SU-DHL-6 (cell line): ENCODE results near the gene PKN3.

Experiments used
- H2AFZ ChIP-seq: fragments of 200-600 bp; sonication (generic); 2 replicates; pipeline ENCODE4 v1.6.1; 2014; ENCODE audit warnings: low read depth, mild to moderate bottlenecking, moderate library complexity, mixed read lengths, antibody characterized with exemption, low read length; ENCODE audit not compliant: severe bottlenecking
- H3F3A ChIP-seq: fragments of 200-600 bp; shearing (Covaris generic); 2 replicates; pipeline ENCODE4 v1.6.0; 2016; ENCODE audit warnings: antibody characterized with exemption, mild to moderate bottlenecking; ENCODE audit not compliant: insufficient read depth
- H3K27ac ChIP-seq: fragments of 200-600 bp; sonication (generic); 2 replicates; pipeline ENCODE4 v1.5.1; 2016; ENCODE audit warnings: low read depth, mild to moderate bottlenecking, low read length, moderate library complexity, mixed read lengths
- H3K27me3 ChIP-seq: fragments of 200-600 bp; sonication (generic), shearing (Covaris generic); 2 replicates; pipeline ENCODE4 v1.6.0; 2014; ENCODE audit warnings: mild to moderate bottlenecking, low read length
- H3K36me3 ChIP-seq: fragments of 200-600 bp; sonication (generic); 2 replicates; pipeline ENCODE4 v1.6.1; 2014; ENCODE audit warnings: mild to moderate bottlenecking, low read length, mixed read lengths
- H3K4me2 ChIP-seq: fragments of 300-600, 200-600 bp; shearing (Covaris generic), sonication (generic); 2 replicates; pipeline ENCODE4 v1.6.0; 2014; ENCODE audit warnings: low read length, low read depth, mild to moderate bottlenecking; ENCODE audit not compliant: poor library complexity, severe bottlenecking
- H3K4me3 ChIP-seq: fragments of 200-600 bp; sonication (generic); 2 replicates; pipeline ENCODE4 v1.5.1; 2014; ENCODE audit warnings: antibody characterized with exemption, low read length, mild to moderate bottlenecking, mixed read lengths; ENCODE audit not compliant: insufficient read depth, poor library complexity, severe bottlenecking
- H3K79me2 ChIP-seq: fragments of 200-600 bp; sonication (generic); 2 replicates; pipeline ENCODE4 v1.6.1; 2014; ENCODE audit warnings: mild to moderate bottlenecking, low read length, moderate library complexity; ENCODE audit not compliant: insufficient read depth
- H3K9ac ChIP-seq: fragments of 200-600 bp; sonication (generic); 2 replicates; pipeline ENCODE4 v1.7.0; 2014; ENCODE audit warnings: mild to moderate bottlenecking, low read length
- H3K9me2 ChIP-seq: fragments of 200-600 bp; sonication (generic); replicated peaks from 2 replicates; pipeline ENCODE4 v1.6.1; 2014; ENCODE audit warnings: low read length; ENCODE audit not compliant: insufficient read depth
- H3K9me3 ChIP-seq: fragments of 200-600 bp; sonication (generic); 2 replicates; pipeline ENCODE4 v1.6.1; 2014; ENCODE audit warnings: low read length, mixed read lengths; ENCODE audit not compliant: insufficient read depth
- H4K20me1 ChIP-seq: fragments of 200-600 bp; sonication (generic); 2 replicates; pipeline ENCODE4 v1.6.1; 2014; ENCODE audit warnings: low read depth, mild to moderate bottlenecking, antibody characterized with exemption, low read length, moderate library complexity, mixed read lengths
- CTCF ChIP-seq: fragments of 200-600 bp; sonication (generic); IDR thresholded peaks from one replicate; pipeline ENCODE4 v1.5.1; 2017; ENCODE audit warnings: antibody characterized with exemption, mild to moderate bottlenecking, low read length, moderate library complexity; ENCODE audit not compliant: insufficient read depth, poor library complexity, severe bottlenecking
- EZH2phosphoT487 ChIP-seq: fragments of 200-600 bp; sonication (generic), shearing (Covaris generic); conservative IDR thresholded peaks from 2 replicates; pipeline ENCODE4 v1.6.1; 2018; ENCODE audit warnings: mild to moderate bottlenecking, antibody characterized with exemption, low read length, moderate library complexity, mixed read lengths

PKN3 gene

DNA sequence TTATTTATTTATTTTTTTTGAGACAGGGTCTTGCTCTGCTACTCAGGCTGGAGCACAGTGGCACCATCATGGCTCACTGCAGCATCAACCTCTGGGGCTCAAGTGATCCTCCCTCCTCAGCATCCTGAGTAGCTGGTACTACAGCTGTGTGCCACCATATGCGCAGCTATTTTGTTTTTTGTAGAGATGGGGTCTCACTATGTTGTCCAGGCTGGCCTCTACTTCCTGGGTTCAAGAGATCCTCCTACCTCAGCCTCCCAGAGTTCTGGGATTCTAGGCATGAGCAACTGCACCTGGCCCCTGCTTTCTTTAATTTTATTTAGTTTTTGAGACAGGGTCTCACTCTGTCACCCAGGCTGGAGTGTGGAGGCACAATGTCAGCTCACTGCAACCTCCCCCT lies 41.1 kb downstream of the PKN3 start:
- Histone ChIP-seq H3K4me2 (no peak overlapping the region), H3K36me3 (no peaks in the 10 kb centered on the region), H3K27me3 (no peaks in the 10 kb centered on the region), H3K9ac (no peak overlapping the region), H4K20me1 (no peaks in the 10 kb centered on the region), H2AFZ (no peak overlapping the region), H3K9me2 (no peaks in the 10 kb centered on the region), H3F3A (no peaks in the 10 kb centered on the region), H3K9me3 (no peaks in the 10 kb centered on the region), H3K27ac (no peak overlapping the region), H3K79me2 (no peaks in the 10 kb centered on the region), H3K4me3 (no peak overlapping the region)
- TF ChIP-seq EZH2phosphoT487 (no peak), CTCF (no peak)

- TF ChIP-seq CTCF (no peak), EZH2phosphoT487 (no peak)
- H3K27me3 ChIP-seq: no peaks in the 10 kb centered on the region
- H3K4me2 ChIP-seq: no peak overlapping the region
- H3K36me3 ChIP-seq: no peaks in the 10 kb centered on the region
- no peak overlapping the region for H2AFZ ChIP-seq
- no peak overlapping the region for H3K27ac ChIP-seq
- H3K4me3 ChIP-seq: no peak overlapping the region
- no peaks in the 10 kb centered on the region for H3K79me2 ChIP-seq
- no peaks in the 10 kb centered on the region for H3K9me3 ChIP-seq
- H3K9ac ChIP-seq: no peak overlapping the region
- no peaks in the 10 kb centered on the region for H4K20me1 ChIP-seq
- H3K9me2 ChIP-seq: no peaks in the 10 kb centered on the region
- H3F3A ChIP-seq: no peaks in the 10 kb centered on the region
Measured at GRCh38 chr9:128747241-128747640, 44.9 kb downstream of the PKN3 start.

DNA sequence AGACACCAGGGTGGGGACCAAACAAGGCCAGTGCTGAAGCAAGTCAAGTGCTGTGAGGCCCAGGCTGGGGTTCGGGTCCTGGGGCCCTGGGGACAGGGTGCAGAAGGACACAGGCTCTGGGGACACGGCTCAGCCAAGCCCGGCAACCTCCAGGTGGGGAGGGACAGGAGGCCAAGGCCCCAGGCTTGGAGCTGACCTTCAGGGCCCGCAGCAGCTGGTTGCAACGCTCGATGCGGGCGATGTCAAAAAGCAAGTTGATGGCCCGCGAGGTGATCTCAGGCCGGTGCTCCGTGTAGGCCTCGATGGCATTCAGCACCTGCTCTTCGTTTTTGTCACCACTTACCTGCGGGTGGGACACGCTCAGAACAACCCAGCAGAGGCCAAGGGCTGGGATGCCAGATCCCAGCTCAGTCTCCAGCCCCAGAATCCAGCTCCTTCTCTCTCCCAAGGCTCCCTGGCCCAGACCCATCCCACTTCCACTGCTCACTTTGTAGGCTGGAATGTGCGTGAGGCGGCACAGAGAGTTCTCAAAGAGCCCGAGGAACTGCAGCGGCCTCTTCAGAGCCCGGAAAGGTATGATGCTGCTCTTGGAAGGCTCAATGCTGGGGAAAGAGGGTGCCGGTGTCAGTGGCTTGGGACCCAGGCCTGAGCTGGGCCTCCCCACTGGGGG lies 48.8 kb downstream of the PKN3 start:
- Histone ChIP-seq H3K27me3 (no peaks in the 10 kb centered on the region), H3F3A (no peaks in the 10 kb centered on the region), H3K9ac (no peak overlapping the region), H3K9me3 (no peaks in the 10 kb centered on the region), H2AFZ (no peak overlapping the region), H3K4me3 (no peak overlapping the region), H4K20me1 (no peaks in the 10 kb centered on the region), H3K27ac (no peak overlapping the region), H3K79me2 (no peaks in the 10 kb centered on the region), H3K9me2 (no peaks in the 10 kb centered on the region), H3K36me3 (no peaks in the 10 kb centered on the region), H3K4me2 (no peak overlapping the region)
- no peak for TF ChIP-seq CTCF
- no peak for TF ChIP-seq EZH2phosphoT487
